ENCODE measurements around the gene CRYBG3.

Gene CRYBG3

GRCh38 chr3:97960993-97961766, 139.4 kb downstream of the CRYBG3 start:
- H3K9me3 Mint-ChIP-seq, result no peaks in the 10 kb centered on the region
- no peak overlapping the region for H3K4me3 Mint-ChIP-seq
- ATAC-seq (replicated peaks), result no peak
- H3K4me1 Mint-ChIP-seq (ENCODE audit: low read depth in 2 of 2), result peaks cover 16 to 24% of the 10 kb centered on the region in 2 donors
- H3K27me3 Mint-ChIP-seq, result no peaks in the 10 kb centered on the region
- peaks cover 47% of the 10 kb centered on the region for H3K36me3 Mint-ChIP-seq (ENCODE audit: insufficient read depth)
- DNase-seq, result no peak
- no peak overlapping the region for H3K27ac Mint-ChIP-seq

- Mint-ChIP-seq H3K4me1 (ENCODE audit: low read depth in 2 of 2) (peaks cover 18 to 62% of the 10 kb centered on the region in 2 donors), H3K36me3 (ENCODE audit: insufficient read depth) (peaks cover 27% of the 10 kb centered on the region)
Observed at GRCh38 chr3:97967966-97968365, 146.2 kb downstream of the CRYBG3 start.

DNA sequence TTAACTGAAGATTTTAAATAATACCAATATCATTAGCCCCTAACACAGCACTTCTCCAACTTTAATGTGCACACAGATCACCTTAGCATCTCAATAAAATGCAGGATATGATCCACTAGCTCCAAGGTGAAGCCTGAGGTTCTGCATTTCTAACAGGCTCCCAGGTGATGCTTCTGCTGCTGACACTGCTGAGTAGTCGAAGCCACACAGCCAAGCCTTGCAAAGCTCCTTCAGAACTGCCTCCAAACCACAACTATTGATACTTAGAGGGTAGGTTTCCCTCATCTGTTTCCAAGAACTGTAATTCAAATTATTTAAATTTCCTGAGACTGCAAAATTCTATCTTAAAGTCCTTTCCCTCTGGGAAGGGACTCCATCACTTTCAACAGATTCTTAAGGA, 146.6 kb downstream of the CRYBG3 start:
- no peak for DNase-seq
- peaks cover 18 to 59% of the 10 kb centered on the region in 2 donors for H3K4me1 Mint-ChIP-seq (ENCODE audit: low read depth in 2 of 2)
- ATAC-seq (replicated peaks), result no peak
- H3K27ac Mint-ChIP-seq, result no peak overlapping the region
- H3K9me3 Mint-ChIP-seq, result no peaks in the 10 kb centered on the region
- H3K27me3 Mint-ChIP-seq, result no peaks in the 10 kb centered on the region
- H3K36me3 Mint-ChIP-seq (ENCODE audit: insufficient read depth), result peaks cover 27% of the 10 kb centered on the region
- H3K4me3 Mint-ChIP-seq, result no peak overlapping the region

More at GRCh38 chr3:97967966-97968365, 146.2 kb downstream of the CRYBG3 start:
- Mint-ChIP-seq H3K9me3 (no peaks in the 10 kb centered on the region), H3K4me3 (no peak overlapping the region), H3K27ac (no peak overlapping the region), H3K27me3 (no peaks in the 10 kb centered on the region)
- DNase-seq (no peak), ATAC-seq (replicated peaks) (no peak)

DNA sequence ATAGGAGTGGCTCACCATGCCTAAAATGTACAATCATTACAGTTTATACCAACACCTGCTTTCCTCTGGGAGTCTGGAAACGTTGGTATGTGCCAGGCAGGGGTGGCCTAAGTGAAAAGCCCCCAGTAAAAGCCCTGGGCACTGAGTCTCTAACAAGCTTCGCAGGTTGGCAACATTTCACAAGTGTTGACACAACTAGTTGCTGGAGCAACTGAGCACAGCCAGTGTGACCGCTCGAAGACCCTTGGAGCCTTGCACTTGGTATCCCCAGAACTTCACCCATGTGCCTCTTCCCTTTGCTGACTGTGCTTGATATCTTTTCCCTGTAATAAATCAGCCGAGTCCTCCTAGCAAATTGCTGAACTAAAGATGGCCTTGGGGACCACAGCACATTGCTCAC, 147.7 kb downstream of the CRYBG3 start:
- peaks cover 13 to 51% of the 10 kb centered on the region in 2 donors for H3K4me1 Mint-ChIP-seq (ENCODE audit: low read depth in 2 of 2)
- DNase-seq, result no peak
- ATAC-seq (replicated peaks), result no peak
- H3K27ac Mint-ChIP-seq, result no peak overlapping the region
- no peaks in the 10 kb centered on the region for H3K27me3 Mint-ChIP-seq
- H3K36me3 Mint-ChIP-seq (ENCODE audit: insufficient read depth), result peaks cover 21% of the 10 kb centered on the region
- no peaks in the 10 kb centered on the region for H3K9me3 Mint-ChIP-seq
- no peak overlapping the region for H3K4me3 Mint-ChIP-seq

DNA sequence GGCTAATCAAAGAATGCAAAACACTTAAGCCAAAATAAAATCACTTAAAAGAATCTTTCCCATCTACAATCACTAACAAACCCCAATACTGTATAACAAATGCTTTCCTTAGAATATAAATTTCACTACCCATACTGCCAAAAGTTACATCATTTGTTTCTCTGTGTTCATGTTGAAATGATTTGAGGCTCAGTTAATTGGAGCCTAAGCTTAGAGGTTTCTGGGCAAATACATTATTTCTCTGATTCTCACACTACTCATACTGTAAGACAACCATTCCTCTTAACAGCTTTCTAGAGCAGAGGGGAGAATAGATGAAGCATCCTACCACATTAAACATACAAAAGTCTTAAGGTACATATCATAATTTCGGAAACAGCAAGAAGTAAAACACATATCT, 148.3 kb downstream of the CRYBG3 start:
- Mint-ChIP-seq H3K4me1 (ENCODE audit: low read depth in 2 of 2) (peaks cover 13 to 51% of the 10 kb centered on the region in 2 donors), H3K27ac (peak overlapping the region in 1 of 2 donors; percentile 85), H3K27me3 (no peaks in the 10 kb centered on the region), H3K36me3 (ENCODE audit: insufficient read depth) (peaks cover 17% of the 10 kb centered on the region), H3K9me3 (no peaks in the 10 kb centered on the region), H3K4me3 (peak overlapping the region in 1 of 2 donors; percentile 86)
- no peak for DNase-seq
- ATAC-seq (replicated peaks), result no peak

DNA sequence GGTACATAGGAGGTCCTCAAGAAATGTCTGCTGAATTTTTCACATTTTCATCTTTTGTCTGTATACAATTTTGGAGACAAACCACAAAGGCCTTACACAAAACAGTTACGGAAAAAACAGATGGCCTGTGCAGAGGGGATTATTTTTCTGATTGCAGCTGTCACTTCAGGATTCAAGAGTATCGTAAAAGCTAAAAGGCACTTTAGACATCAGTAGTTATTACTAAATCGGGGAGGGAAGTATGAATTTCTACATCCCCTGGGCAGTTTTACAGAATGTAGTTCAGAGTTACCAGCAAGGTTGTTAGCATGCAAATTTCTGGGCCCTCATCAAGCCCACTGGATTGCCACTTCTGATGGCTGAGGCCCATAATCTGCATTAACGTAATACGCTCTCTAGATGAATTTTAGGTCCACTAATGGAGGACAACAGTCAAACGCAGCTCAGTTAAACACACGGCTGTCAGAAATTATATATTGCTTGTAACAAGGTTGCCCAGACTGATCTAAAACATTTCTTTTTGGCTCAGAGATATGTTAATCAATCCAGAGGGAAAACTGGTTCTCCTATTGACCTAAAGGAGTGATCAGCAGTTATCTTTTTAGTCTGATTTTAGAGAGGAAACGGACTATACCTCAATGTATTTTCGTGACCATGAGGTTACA, 149.3 kb downstream of the CRYBG3 start:
- Mint-ChIP-seq H3K4me1 (ENCODE audit: low read depth in 2 of 2) (peaks cover 13 to 51% of the 10 kb centered on the region in 2 donors), H3K27me3 (no peaks in the 10 kb centered on the region), H3K36me3 (ENCODE audit: insufficient read depth) (peaks cover 13% of the 10 kb centered on the region), H3K9me3 (no peaks in the 10 kb centered on the region), H3K4me3 (peak overlapping the region; percentile 86 to 89), H3K27ac (peak overlapping the region; percentile 85 to 89)
- ATAC-seq (replicated peaks), result no peak
- no peak for DNase-seq

DNA sequence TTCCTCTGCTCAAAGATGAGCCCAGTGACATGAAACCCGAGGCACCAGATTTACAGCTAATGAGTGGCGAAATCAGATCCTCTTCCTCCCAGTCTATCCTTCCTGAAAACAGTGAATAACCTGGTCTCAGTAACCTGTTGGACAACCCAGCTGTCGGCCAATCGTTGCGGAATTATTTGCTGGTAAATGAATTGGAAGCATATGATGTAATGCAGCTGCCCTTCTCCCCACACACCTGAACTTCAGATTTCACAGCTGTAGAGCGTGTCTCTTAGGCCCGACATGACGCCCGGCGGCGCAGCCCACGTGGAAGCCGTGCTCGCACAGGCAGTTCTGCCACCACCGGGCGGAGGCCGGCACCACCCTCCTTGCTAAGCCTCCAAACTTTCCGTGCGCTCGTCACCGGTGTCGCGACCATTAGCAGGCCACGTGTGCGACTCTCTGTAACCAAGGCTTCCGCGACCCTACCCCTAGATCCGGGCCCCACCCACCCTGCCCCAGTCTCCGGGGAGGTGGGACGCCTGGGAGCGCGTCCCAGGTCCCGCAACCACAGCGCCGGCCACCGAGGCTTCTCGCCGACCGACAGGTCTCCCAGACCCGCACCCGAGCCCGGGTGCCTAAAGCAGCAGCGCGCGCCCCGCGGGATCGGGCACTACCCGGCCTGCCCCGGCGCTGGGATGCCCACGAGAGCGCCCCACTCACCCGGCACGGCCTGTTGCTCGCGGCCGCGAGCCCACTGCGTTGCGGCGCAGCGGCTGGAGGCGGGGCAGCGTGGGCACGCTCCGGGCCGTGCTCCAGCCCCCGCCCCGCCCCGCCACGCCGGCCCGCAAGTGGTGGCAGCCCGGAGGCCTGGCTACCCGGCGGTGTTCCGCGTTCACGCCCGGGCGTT, 150.1 kb downstream of the CRYBG3 start, which contains the start of gene RIOX2:
TSS of gene RIOX2 (minus strand) at position 753 of the 889 bp plus-strand sequence. CDS start 4,838 bp downstream, outside the sequence.
- Mint-ChIP-seq H3K9me3 (no peaks in the 10 kb centered on the region), H3K27me3 (no peaks in the 10 kb centered on the region), H3K4me3 (peak within 1 kb of the TSS; percentile 86 to 89), H3K36me3 (ENCODE audit: insufficient read depth) (peaks cover 9% of the 10 kb centered on the region), H3K27ac (peak within 1 kb of the TSS; percentile 85 to 89), H3K4me1 (ENCODE audit: low read depth in 2 of 2) (peaks cover 13 to 48% of the 10 kb centered on the region in 2 donors)
- ATAC-seq (replicated peaks) (peak; percentile 93), DNase-seq (peak; percentile 56 to 66 (median 61))

GRCh38 chr3:97972976-97973375, 151.2 kb downstream of the CRYBG3 start:
- peaks cover 12 to 37% of the 10 kb centered on the region in 2 donors for H3K4me1 Mint-ChIP-seq (ENCODE audit: low read depth in 2 of 2)
- H3K36me3 Mint-ChIP-seq (ENCODE audit: insufficient read depth), result peaks cover 4% of the 10 kb centered on the region

GRCh38 chr3:97974996-97975395, 153.2 kb downstream of the CRYBG3 start:
- no peak overlapping the region for H3K4me3 Mint-ChIP-seq

More at GRCh38 chr3:97972976-97973375, 151.2 kb downstream of the CRYBG3 start:
- ATAC-seq (replicated peaks) (no peak), DNase-seq (no peak)
- H3K4me3 Mint-ChIP-seq, result peak overlapping the region; percentile 86 to 89
- H3K27me3 Mint-ChIP-seq, result no peaks in the 10 kb centered on the region
- no peaks in the 10 kb centered on the region for H3K9me3 Mint-ChIP-seq
- peak overlapping the region in 1 of 2 donors; percentile 26 for H3K27ac Mint-ChIP-seq

GRCh38 chr3:97975466-97975865, 153.7 kb downstream of the CRYBG3 start:
- H3K27me3 Mint-ChIP-seq, result no peaks in the 10 kb centered on the region
- no peak for DNase-seq

More at GRCh38 chr3:97974996-97975395, 153.2 kb downstream of the CRYBG3 start:
- Mint-ChIP-seq H3K9me3 (no peaks in the 10 kb centered on the region), H3K4me1 (ENCODE audit: low read depth in 2 of 2) (peaks cover 7 to 20% of the 10 kb centered on the region in 2 donors), H3K27ac (no peak overlapping the region), H3K36me3 (ENCODE audit: insufficient read depth) (peaks cover 4% of the 10 kb centered on the region), H3K27me3 (no peaks in the 10 kb centered on the region)
- DNase-seq (no peak), ATAC-seq (replicated peaks) (no peak)

GRCh38 chr3:97979610-97980009, 157.8 kb downstream of the CRYBG3 start:
- Mint-ChIP-seq H3K4me1 (ENCODE audit: low read depth in 2 of 2) (no peaks in the 10 kb centered on the region), H3K36me3 (ENCODE audit: insufficient read depth) (no peaks in the 10 kb centered on the region), H3K27me3 (no peaks in the 10 kb centered on the region), H3K9me3 (no peaks in the 10 kb centered on the region), H3K27ac (no peak overlapping the region), H3K4me3 (no peak overlapping the region)
- no peak for DNase-seq
- ATAC-seq (replicated peaks), result no peak

More at GRCh38 chr3:97975466-97975865, 153.7 kb downstream of the CRYBG3 start:
- Mint-ChIP-seq H3K4me3 (no peak overlapping the region), H3K27ac (no peak overlapping the region), H3K36me3 (ENCODE audit: insufficient read depth) (peaks cover 4% of the 10 kb centered on the region), H3K9me3 (no peaks in the 10 kb centered on the region), H3K4me1 (ENCODE audit: low read depth in 2 of 2) (peaks cover 2 to 15% of the 10 kb centered on the region in 2 donors)
- ATAC-seq (replicated peaks), result no peak

DNA sequence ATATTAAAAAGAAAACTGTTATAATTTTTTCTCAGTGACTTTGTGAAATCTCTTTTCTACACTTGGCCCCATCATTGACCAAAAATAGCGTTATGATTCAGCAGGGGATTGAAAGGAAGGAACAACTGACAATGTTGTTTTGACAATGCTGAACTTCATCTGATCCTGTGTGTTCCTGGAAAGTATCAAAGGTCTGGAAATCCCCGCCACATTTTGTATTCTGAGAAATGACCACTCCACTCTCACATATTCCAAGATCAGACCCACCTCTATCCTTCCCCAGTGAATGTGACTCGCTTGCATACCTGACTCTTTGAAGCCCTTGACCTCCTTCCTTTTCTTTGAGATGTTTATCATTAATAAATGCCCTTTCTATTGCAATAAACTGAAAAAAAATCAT, 160.1 kb downstream of the CRYBG3 start:
- no peaks in the 10 kb centered on the region for H3K9me3 Mint-ChIP-seq
- H3K27me3 Mint-ChIP-seq, result no peaks in the 10 kb centered on the region
- ATAC-seq (replicated peaks), result no peak
- no peaks in the 10 kb centered on the region for H3K36me3 Mint-ChIP-seq (ENCODE audit: insufficient read depth)
- H3K4me1 Mint-ChIP-seq (ENCODE audit: low read depth in 2 of 2), result no peaks in the 10 kb centered on the region
- DNase-seq, result no peak
- no peak overlapping the region for H3K27ac Mint-ChIP-seq
- no peak overlapping the region for H3K4me3 Mint-ChIP-seq

- no peaks in the 10 kb centered on the region for H3K36me3 Mint-ChIP-seq (ENCODE audit: insufficient read depth)
- ATAC-seq (replicated peaks) (no peak), DNase-seq (no peak)
- no peak overlapping the region for H3K4me3 Mint-ChIP-seq
- no peaks in the 10 kb centered on the region for H3K27me3 Mint-ChIP-seq
- no peak overlapping the region for H3K27ac Mint-ChIP-seq
- no peaks in the 10 kb centered on the region for H3K4me1 Mint-ChIP-seq (ENCODE audit: low read depth in 2 of 2)
- peaks cover 0 to 11% of the 10 kb centered on the region in 2 donors for H3K9me3 Mint-ChIP-seq
Observed at GRCh38 chr3:97983933-97984491, 162.2 kb downstream of the CRYBG3 start.
